Measurements from ENCODE around the gene KIF26A. TPM values are rescaled to one million over a fixed set of nuclear protein-coding genes. Genes with fewer than 3 reads are reported as not detected.

The KIF26A gene
- total and polyA plus RNA-seq, 2 donors (not counting 1 experiment from before 2014, with no cell fraction given) = 0.15 TPM; not detected in 1

- Mint-ChIP-seq H3K4me1 (no peaks in the 10 kb centered on the region), H3K27ac (no peak overlapping the region), H3K4me3 (no peak overlapping the region), H3K27me3 (peaks cover 8% of the 10 kb centered on the region), H3K9me3 (ENCODE audit: insufficient read depth) (no peaks in the 10 kb centered on the region)
- DNase-seq (no peak), ATAC-seq (ENCODE audit: low read depth) (no peak)
- Histone ChIP-seq H3K79me2 (ENCODE audit: control insufficient read depth, insufficient read depth, low read length) (no peaks in the 10 kb centered on the region), H3K9ac (ENCODE audit: low read length) (no peak overlapping the region), H3K27ac (ENCODE audit: low read length in 2 of 2) (no peak overlapping the region), H3K4me3 (ENCODE audit: control extremely low read depth in 1 of 5, extremely low read depth in 1 of 5, insufficient read depth in 1 of 5, low read depth in 2 of 5, low read length in 4 of 5) (no peak overlapping the region), H3K27me3 (replicated peaks in 1 of 4; ENCODE audit: control extremely low read depth in 1 of 4, control insufficient read depth in 3 of 4, insufficient read depth in 4 of 4, low read length in 3 of 4) (peaks cover 0 to 8% (median 0%) of the 10 kb centered on the region in 4 experiments), H3K9me3 (ENCODE audit: control extremely low read depth in 1 of 3, control insufficient read depth in 2 of 3, insufficient read depth in 1 of 3, low read length in 2 of 3) (no peaks in the 10 kb centered on the region), H3K4me1 (ENCODE audit: control insufficient read depth in 2 of 2, insufficient read depth in 2 of 2, low read length in 2 of 2) (no peaks in the 10 kb centered on the region), H3K4me2 (replicated peaks; ENCODE audit: low read depth, low read length, poor library complexity, severe bottlenecking) (no peak overlapping the region), H2AFZ (ENCODE audit: insufficient read depth, low read depth, low read length, poor library complexity, severe bottlenecking) (no peak overlapping the region), H4K20me1 (ENCODE audit: control insufficient read depth, insufficient read depth, low read length, poor library complexity, severe bottlenecking) (no peaks in the 10 kb centered on the region), H3K36me3 (replicated peaks in 1 of 2; ENCODE audit: control extremely low read depth in 1 of 2, control insufficient read depth in 1 of 2, extremely low read depth in 1 of 2, insufficient read depth in 2 of 2, low read length in 1 of 2) (no peaks in the 10 kb centered on the region)
- TF ChIP-seq EZH2 (IDR thresholded peaks at IDR 0.05; ENCODE audit: borderline replicate concordance, insufficient read depth, low read depth, low read length, poor library complexity, severe bottlenecking) (no peak), CTCF (IDR thresholded peaks at IDR 0.05) (no peak)
- ChIA-PET CTCF (no interaction called here), POLR2A (no interaction called here)
- WGBS (ENCODE audit: insufficient coverage) = 95% methylated on average over 11 of the region's 11 CpGs
- intact Hi-C loops (cut with micrococcal nuclease) = no loop called here
Observed at GRCh38 chr14:104149278-104149595, 10.8 kb downstream of the KIF26A start.

- Histone ChIP-seq H3K4me3 (ENCODE audit: control extremely low read depth in 1 of 5, extremely low read depth in 1 of 5, insufficient read depth in 1 of 5, low read depth in 2 of 5, low read length in 4 of 5) (no peak overlapping the region), H3K27ac (ENCODE audit: low read length in 2 of 2) (no peak overlapping the region), H3K79me2 (ENCODE audit: control insufficient read depth, insufficient read depth, low read length) (no peaks in the 10 kb centered on the region), H2AFZ (ENCODE audit: insufficient read depth, low read depth, low read length, poor library complexity, severe bottlenecking) (no peak overlapping the region), H3K9me3 (ENCODE audit: control extremely low read depth in 1 of 3, control insufficient read depth in 2 of 3, insufficient read depth in 1 of 3, low read length in 2 of 3) (no peaks in the 10 kb centered on the region), H3K27me3 (replicated peaks in 1 of 4; ENCODE audit: control extremely low read depth in 1 of 4, control insufficient read depth in 3 of 4, insufficient read depth in 4 of 4, low read length in 3 of 4) (peaks cover 0 to 8% (median 0%) of the 10 kb centered on the region in 4 experiments), H3K4me2 (replicated peaks; ENCODE audit: low read depth, low read length, poor library complexity, severe bottlenecking) (no peak overlapping the region), H3K36me3 (replicated peaks in 1 of 2; ENCODE audit: control extremely low read depth in 1 of 2, control insufficient read depth in 1 of 2, extremely low read depth in 1 of 2, insufficient read depth in 2 of 2, low read length in 1 of 2) (no peaks in the 10 kb centered on the region), H4K20me1 (ENCODE audit: control insufficient read depth, insufficient read depth, low read length, poor library complexity, severe bottlenecking) (no peaks in the 10 kb centered on the region), H3K9ac (ENCODE audit: low read length) (no peak overlapping the region), H3K4me1 (ENCODE audit: control insufficient read depth in 2 of 2, insufficient read depth in 2 of 2, low read length in 2 of 2) (no peaks in the 10 kb centered on the region)
- ChIA-PET POLR2A (no interaction called here), CTCF (no interaction called here)
- no peak for DNase-seq
- no peaks in the 10 kb centered on the region for H3K9me3 Mint-ChIP-seq (ENCODE audit: insufficient read depth)
- H3K4me1 Mint-ChIP-seq = no peaks in the 10 kb centered on the region
- no peak overlapping the region for H3K4me3 Mint-ChIP-seq
- ATAC-seq (ENCODE audit: low read depth) = no peak
- intact Hi-C loops (cut with micrococcal nuclease) = no loop called here
- no peak for TF ChIP-seq EZH2 (IDR thresholded peaks at IDR 0.05; ENCODE audit: borderline replicate concordance, insufficient read depth, low read depth, low read length, poor library complexity, severe bottlenecking)
- no peak for TF ChIP-seq CTCF (IDR thresholded peaks at IDR 0.05)
- no peak overlapping the region for H3K27ac Mint-ChIP-seq
- 4% methylated on average over 7 of the region's 12 CpGs for WGBS (ENCODE audit: insufficient coverage)
- H3K27me3 Mint-ChIP-seq = peaks cover 4% of the 10 kb centered on the region
Observed at GRCh38 chr14:104149617-104150135, 11.3 kb downstream of the KIF26A start.
